ENCODE measurements around the gene ATIC.

DNA sequence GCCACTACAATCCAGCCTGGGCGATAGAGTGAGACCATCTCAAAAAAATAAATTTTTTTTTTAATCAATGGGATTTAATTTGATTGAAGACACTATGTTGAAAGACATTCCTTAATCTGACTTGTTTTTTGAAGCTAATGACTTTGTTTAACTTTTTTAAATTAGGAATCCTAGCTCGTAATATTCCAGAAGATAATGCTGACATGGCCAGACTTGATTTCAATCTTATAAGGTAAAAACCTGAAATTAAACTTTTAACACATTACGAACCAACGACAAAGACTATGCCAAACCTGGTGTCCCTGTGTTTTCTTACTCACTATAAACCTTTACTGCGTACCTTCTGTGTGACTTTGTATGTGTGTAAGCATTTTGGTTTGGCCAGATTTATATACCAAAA is 7.6 kb downstream of the ATIC start:
- TF ChIP-seq CTCF (IDR thresholded peaks at IDR 0.05 in 8 of 11, conservative IDR thresholded peaks at IDR 0.05 in 3 of 11) (no peak), POLR2A (IDR thresholded peaks at IDR 0.05) (no peak)
